ENCODE data around the gene SIVA1. TPM values are rescaled to one million over a fixed set of nuclear protein-coding genes. Genes with fewer than 3 reads are reported as not detected.

SIVA1 gene
- total and polyA plus RNA-seq, 2 of the 4 experiments (the other 2 are of a cell fraction), result 166 to 184 TPM

- Histone ChIP-seq H3K14ac (replicated peaks; ENCODE audit: low read depth, low read length) (no peak overlapping the region), H2BK20ac (ENCODE audit: low read depth, low read length) (no peak overlapping the region), H3K23ac (ENCODE audit: low read depth, low read length) (no peak overlapping the region), H4K8ac (ENCODE audit: low read depth in 2 of 2, low read length in 2 of 2) (no peak overlapping the region), H2BK5ac (ENCODE audit: low read depth, low read length, poor library complexity, severe bottlenecking) (peak overlapping the region; percentile 42), H2AK5ac (ENCODE audit: low read depth, low read length) (no peak overlapping the region), H3K9ac (ENCODE audit: low read depth, low read length) (no peak overlapping the region), H3K27me3 (ENCODE audit: control insufficient read depth, insufficient read depth, low read length) (no peaks in the 10 kb centered on the region), H3K4me2 (ENCODE audit: low read depth, low read length) (no peak overlapping the region), H3K79me1 (ENCODE audit: low read depth in 1 of 2, low read length in 2 of 2) (peaks cover 0 to 14% of the 10 kb centered on the region in 2 experiments; a peak in 1 of 4 replicates), H3K4ac (ENCODE audit: low read depth, low read length) (no peak overlapping the region), H4K20me1 (ENCODE audit: insufficient read depth, low read length) (peaks cover 4% of the 10 kb centered on the region; the same call in 1 of the 2 replicates), H4K91ac (ENCODE audit: insufficient read depth, low read depth, low read length) (no peak overlapping the region), H3K4me3 (ENCODE audit: insufficient read depth, low read depth, low read length) (no peak overlapping the region), H3K18ac (ENCODE audit: low read depth, low read length) (no peak overlapping the region), H3K36me3 (ENCODE audit: control insufficient read depth, insufficient read depth, low read length) (no peaks in the 10 kb centered on the region; the same call in 1 of the 2 replicates), H3K4me1 (ENCODE audit: control insufficient read depth, insufficient read depth, low read length) (peaks cover 9% of the 10 kb centered on the region; the same call in 1 of the 2 replicates), H4K5ac (ENCODE audit: low read depth, low read length) (no peak overlapping the region), H3K9me3 (ENCODE audit: control insufficient read depth, insufficient read depth, low read length) (no peaks in the 10 kb centered on the region), H2AFZ (replicated peaks; ENCODE audit: low read length, poor library complexity) (no peak overlapping the region), H3K9me1 (ENCODE audit: insufficient read depth, low read length) (peaks cover 16% of the 10 kb centered on the region), H3K27ac (ENCODE audit: insufficient read depth, low read length) (no peak overlapping the region), H2AK9ac (replicated peaks; ENCODE audit: low read depth, low read length, poor library complexity) (no peak overlapping the region), H2BK120ac (ENCODE audit: low read depth, low read length) (no peak overlapping the region), H3K56ac (ENCODE audit: extremely low read depth, insufficient read depth, low read length) (no peak overlapping the region), H2BK15ac (ENCODE audit: low read depth, low read length) (no peak overlapping the region)
- CTCF ChIA-PET, result no interaction called here
- intact Hi-C loops (cut with micrococcal nuclease), result no loop called here
- DNase-seq, result no peak
- TF ChIP-seq POLR2A (IDR thresholded peaks at IDR 0.05; ENCODE audit: low read depth, low read length) (no peak), SMC3 (IDR thresholded peaks at IDR 0.05; ENCODE audit: low read depth, low read length) (no peak), RFX5 (IDR thresholded peaks at IDR 0.05; ENCODE audit: low read depth, low read length) (no peak), NFE2L2 (IDR thresholded peaks at IDR 0.05; ENCODE audit: low read depth, low read length) (no peak), MAZ (IDR thresholded peaks at IDR 0.05; ENCODE audit: borderline replicate concordance, low read depth, low read length) (no peak), USF2 (IDR thresholded peaks at IDR 0.05; ENCODE audit: low read depth, low read length) (no peak), RCOR1 (IDR thresholded peaks at IDR 0.05; ENCODE audit: insufficient replicate concordance, low read length) (no peak)
- no CpG with 5 or more reads among the region's 10 CpGs for WGBS, 2 experiments (ENCODE audit: extremely low coverage in 2 of 2, insufficient read length in 1 of 2)
- POLR2A ChIA-PET (ENCODE audit: unreplicated experiment), result no interaction called here
- BruUV-seq (replicated peaks), result no TSS peak
- no peak for ATAC-seq (ENCODE audit: low read depth)
- dilution Hi-C loops (cut with HindIII; ENCODE audit: low sequenced_read_pairs, unreplicated experiment), result no loop called here
- in situ Hi-C loops (cut with MboI; ENCODE audit: low sequenced_read_pairs), result no loop called here
Measured at GRCh38 chr14:104806625-104807465, 53.9 kb downstream of the SIVA1 start.
